CD4-positive, alpha-beta T cell (primary cell): ENCODE results near the gene ATPAF2. TPM values are rescaled to one million over a fixed set of nuclear protein-coding genes. Genes with fewer than 3 reads are reported as not detected.

Experiments used
- ATAC-seq: fragments of 200-7000 bp; cut with Tn5 transposase; one replicate; pipeline ENCODE4 v1.10.0; 2022; ENCODE audit warnings: mild to moderate bottlenecking; ENCODE audit not compliant: poor library complexity
- CTCF ChIA-PET: fragments of 350-600 bp; sonication (Branson Sonifier 250); formaldehyde crosslinking; loops from one replicate; lab custom pipeline; 2021; ENCODE audit warnings: antibody characterized with exemption, inconsistent platforms; lab: Charles Lee
- POLR2A ChIA-PET: fragments of 350-600 bp; sonication (Branson Sonifier 250); formaldehyde crosslinking; loops from one replicate; lab custom pipeline; 2021; ENCODE audit warnings: antibody characterized with exemption, inconsistent platforms; lab: Charles Lee
- DNase-seq, 14 experiments: peaks; one replicate each; pipeline ENCODE4 v3.0.0-alpha.2; 2013 to 2020; ENCODE audit warnings: mixed read lengths in 2 of 14
- H3K27ac ChIP-seq, 2 donors: one replicate each; pipeline versions ENCODE4 v1.5.1 to v1.7.0; 2013; ENCODE audit warnings: low read length in 2 of 2, low read depth in 1 of 2, mild to moderate bottlenecking in 1 of 2
- H3K27me3 ChIP-seq, 2 experiments: 1 replicate in 1 of 2; 2 replicates in 1 of 2; pipeline versions ENCODE4 v1.6.1 to v1.7.0; 2013; ENCODE audit warnings: low read length in 2 of 2, control low read depth in 1 of 2, mild to moderate bottlenecking in 1 of 2, moderate library complexity in 1 of 2; ENCODE audit not compliant: insufficient read depth in 2 of 2, control insufficient read depth in 1 of 2
- H3K36me3 ChIP-seq: one replicate; pipeline ENCODE4 v1.6.1; 2013; ENCODE audit warnings: low read length, control low read depth; ENCODE audit not compliant: insufficient read depth
- H3K4me1 ChIP-seq: one replicate; pipeline ENCODE4 v1.6.1; 2013; ENCODE audit warnings: low read length, control low read depth; ENCODE audit not compliant: insufficient read depth
- H3K4me3 ChIP-seq: one replicate; pipeline ENCODE4 v1.5.1; 2013; ENCODE audit warnings: mild to moderate bottlenecking, low read length, moderate library complexity
- H3K9me3 ChIP-seq, 2 experiments: 1 replicate in 1 of 2; 2 replicates in 1 of 2; pipeline versions ENCODE4 v1.6.1 to v1.7.0; 2013; ENCODE audit warnings: low read length in 2 of 2, mild to moderate bottlenecking in 2 of 2, control low read depth in 1 of 2, moderate library complexity in 1 of 2; ENCODE audit not compliant: control insufficient read depth in 1 of 2, insufficient read depth in 1 of 2
- H3K27ac Mint-ChIP-seq: one replicate; pipeline ENCODE4 v1.8.0; 2020; ENCODE audit warnings: mixed read lengths
- H3K27me3 Mint-ChIP-seq: one replicate; pipeline ENCODE4 v1.8.0; 2021; ENCODE audit warnings: mixed read lengths
- H3K36me3 Mint-ChIP-seq: one replicate; pipeline ENCODE4 v1.8.0; 2021; ENCODE audit warnings: low read depth, mixed read lengths
- H3K4me1 Mint-ChIP-seq: one replicate; pipeline ENCODE4 v1.8.0; 2021; ENCODE audit warnings: low read depth, mixed read lengths
- H3K4me3 Mint-ChIP-seq: one replicate; pipeline ENCODE4 v1.8.0; 2020; ENCODE audit warnings: mild to moderate bottlenecking, mixed read lengths
- H3K9me3 Mint-ChIP-seq: one replicate; pipeline ENCODE4 v1.8.0; 2020; ENCODE audit warnings: mixed read lengths
- intact Hi-C, 2 experiments: fragments of 100-400 bp; cut with DNase I in 1 of 2; cut with micrococcal nuclease in 1 of 2; formaldehyde crosslinking; loops; one replicate each; pipeline versions ENCODE4 v1.15.1 to v1.9.0; 2023 to 2025; cut with DNase I, micrococcal nuclease
- total RNA-seq, 174 experiments: library from RNA in 2 of 174; stranded (reverse) in 2 of 174; gene quantifications; one replicate each; pipeline ENCODE4 v1.2.3 and lab custom pipeline; 2021 to 2026
- TF ChIP-seq, protein P1 (sequence below): fragments of 200-600 bp; IDR thresholded peaks from one replicate; pipeline ENCODE4 v1.8.0; 2022; ENCODE audit warnings: antibody characterized with exemption, mild to moderate bottlenecking

ATPAF2 gene
- total RNA-seq, 2 experiments from 2014 or later = 20.8 to 21.9 TPM

DNA sequence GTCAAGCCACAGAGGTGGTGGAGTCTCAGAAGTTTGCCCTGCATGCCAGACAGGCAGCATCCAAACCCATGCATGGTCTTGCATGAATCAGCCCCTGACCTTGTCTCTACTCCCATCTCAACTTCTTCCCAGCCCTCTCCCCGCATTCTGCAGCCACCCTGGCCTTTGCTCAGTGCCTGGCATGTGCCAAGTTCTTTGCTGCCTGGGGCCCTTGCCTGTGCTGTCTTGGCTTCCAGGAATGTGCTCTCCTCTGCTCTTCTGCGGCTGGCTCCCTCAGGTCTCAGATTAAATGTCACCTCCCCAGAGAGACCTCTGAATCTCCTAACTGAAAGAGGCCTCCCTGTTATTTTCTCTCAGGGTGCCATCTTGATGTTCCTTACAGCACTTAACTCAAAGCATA, 48.7 kb downstream of the ATPAF2 start:
- Histone ChIP-seq H3K27ac (no peak overlapping the region), H3K4me1 (no peaks in the 10 kb centered on the region), H3K36me3 (no peaks in the 10 kb centered on the region), H3K9me3 (no peaks in the 10 kb centered on the region), H3K27me3 (no peaks in the 10 kb centered on the region), H3K4me3 (no peak overlapping the region)
- H3K36me3 Mint-ChIP-seq = no peaks in the 10 kb centered on the region
- H3K27ac Mint-ChIP-seq = no peak overlapping the region
- no peak for DNase-seq
- TF ChIP-seq, protein P1, sequence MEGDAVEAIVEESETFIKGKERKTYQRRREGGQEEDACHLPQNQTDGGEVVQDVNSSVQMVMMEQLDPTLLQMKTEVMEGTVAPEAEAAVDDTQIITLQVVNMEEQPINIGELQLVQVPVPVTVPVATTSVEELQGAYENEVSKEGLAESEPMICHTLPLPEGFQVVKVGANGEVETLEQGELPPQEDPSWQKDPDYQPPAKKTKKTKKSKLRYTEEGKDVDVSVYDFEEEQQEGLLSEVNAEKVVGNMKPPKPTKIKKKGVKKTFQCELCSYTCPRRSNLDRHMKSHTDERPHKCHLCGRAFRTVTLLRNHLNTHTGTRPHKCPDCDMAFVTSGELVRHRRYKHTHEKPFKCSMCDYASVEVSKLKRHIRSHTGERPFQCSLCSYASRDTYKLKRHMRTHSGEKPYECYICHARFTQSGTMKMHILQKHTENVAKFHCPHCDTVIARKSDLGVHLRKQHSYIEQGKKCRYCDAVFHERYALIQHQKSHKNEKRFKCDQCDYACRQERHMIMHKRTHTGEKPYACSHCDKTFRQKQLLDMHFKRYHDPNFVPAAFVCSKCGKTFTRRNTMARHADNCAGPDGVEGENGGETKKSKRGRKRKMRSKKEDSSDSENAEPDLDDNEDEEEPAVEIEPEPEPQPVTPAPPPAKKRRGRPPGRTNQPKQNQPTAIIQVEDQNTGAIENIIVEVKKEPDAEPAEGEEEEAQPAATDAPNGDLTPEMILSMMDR = no peak
- no peaks in the 10 kb centered on the region for H3K9me3 Mint-ChIP-seq
- no peak overlapping the region for H3K4me3 Mint-ChIP-seq
- ChIA-PET POLR2A (no interaction called here), CTCF (no interaction called here)
- H3K27me3 Mint-ChIP-seq = no peaks in the 10 kb centered on the region
- intact Hi-C loops = no loop called here
- no peak for ATAC-seq
- no peaks in the 10 kb centered on the region for H3K4me1 Mint-ChIP-seq

DNA sequence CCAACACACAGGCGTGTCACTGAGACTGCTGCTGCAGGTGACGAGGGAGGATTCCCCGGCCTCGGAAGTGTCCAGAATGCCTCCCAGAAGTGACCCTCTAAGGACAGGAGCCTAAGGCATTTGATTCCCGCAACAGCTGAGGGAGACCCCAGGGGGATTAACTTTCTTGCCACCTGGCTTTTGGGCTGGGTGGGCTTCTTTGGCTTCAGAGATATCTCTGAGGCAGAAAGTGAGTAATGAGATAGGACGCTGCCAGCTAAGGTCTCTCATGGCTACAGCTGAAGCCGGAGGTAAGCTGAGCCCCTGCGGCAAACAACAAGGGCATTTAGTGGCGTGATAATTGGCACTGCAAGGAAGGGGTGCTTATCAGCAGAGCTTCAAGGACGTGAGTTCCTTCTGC, 49.4 kb downstream of the ATPAF2 start:
- no peaks in the 10 kb centered on the region for H3K4me1 Mint-ChIP-seq

DNA sequence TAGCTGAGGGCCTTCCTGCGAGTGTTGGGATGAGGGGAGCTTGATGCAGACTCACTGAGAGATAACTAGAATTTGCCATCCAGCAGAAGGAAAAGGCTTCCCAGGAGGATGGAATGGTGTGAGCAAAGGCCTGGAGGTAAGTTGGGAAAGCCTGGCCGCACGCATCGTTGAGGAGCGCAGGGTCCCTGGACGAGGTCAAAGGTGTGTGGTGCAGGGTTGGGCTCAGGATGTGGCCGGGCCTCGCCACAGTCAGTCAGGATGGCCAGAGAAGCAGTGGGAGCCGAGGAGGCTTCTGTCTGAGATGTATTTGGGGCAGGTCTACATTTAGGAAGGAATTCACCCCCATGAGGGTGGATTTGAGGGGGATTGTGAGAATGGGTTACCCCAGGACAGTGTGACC, 49.9 kb downstream of the ATPAF2 start:
- no peak overlapping the region for H3K4me3 ChIP-seq
- Mint-ChIP-seq H3K4me1 (no peaks in the 10 kb centered on the region), H3K9me3 (no peaks in the 10 kb centered on the region), H3K4me3 (no peak overlapping the region), H3K27me3 (no peaks in the 10 kb centered on the region), H3K27ac (no peak overlapping the region), H3K36me3 (no peaks in the 10 kb centered on the region)
- POLR2A ChIA-PET = no interaction called here
- CTCF ChIA-PET = no interaction called here
- TF ChIP-seq, protein P1 = no peak
- intact Hi-C loops = no loop called here
- no peaks in the 10 kb centered on the region for H3K27me3 ChIP-seq
- DNase-seq = no peak
- H3K4me1 ChIP-seq = no peaks in the 10 kb centered on the region
- no peak overlapping the region for H3K27ac ChIP-seq
- H3K9me3 ChIP-seq = no peaks in the 10 kb centered on the region
- ATAC-seq = no peak
- no peaks in the 10 kb centered on the region for H3K36me3 ChIP-seq

More for the DNA sequence above, 49.4 kb downstream of the ATPAF2 start:
- TF ChIP-seq, protein P1 = no peak
- ATAC-seq (no peak), DNase-seq (no peak)
- Mint-ChIP-seq H3K27ac (no peak overlapping the region), H3K36me3 (no peaks in the 10 kb centered on the region), H3K9me3 (no peaks in the 10 kb centered on the region), H3K27me3 (no peaks in the 10 kb centered on the region), H3K4me3 (no peak overlapping the region)
- Histone ChIP-seq H3K9me3 (no peaks in the 10 kb centered on the region), H3K36me3 (no peaks in the 10 kb centered on the region), H3K27ac (no peak overlapping the region), H3K4me3 (no peak overlapping the region), H3K4me1 (no peaks in the 10 kb centered on the region), H3K27me3 (no peaks in the 10 kb centered on the region)
- intact Hi-C loops = no loop called here
- ChIA-PET CTCF (no interaction called here), POLR2A (interaction anchor here (0.5 kb wide), 1 partner anchor 57 kb away, joined by 4 read pairs; no protein-coding TSS in a partner anchor)
